Dermis microvascular lymphatic vessel endothelial cell (primary cell): ENCODE data around the gene TMEM131. TPM values are rescaled to one million over a fixed set of nuclear protein-coding genes. Genes with fewer than 3 reads are reported as not detected.
"Not testable (repeated sequence)": the region's sequence is repeated elsewhere in the genome, so short reads cannot be mapped to it uniquely, and the experiment has no call there.

Experiments
- DNase-seq, 2 donors: peaks; one replicate each; pipeline versions ENCODE4 v3.0.0 to v3.0.0-alpha.2; 2010; ENCODE audit warnings: low read depth in 2 of 2
- total RNA-seq: library from RNA; depleted of rRNA; stranded (reverse); fragments of >200 nt; gene quantifications from 2 replicates; pipeline ENCODE4 v1.2.1, GENCODE V29; 2014

The TMEM131 gene
- total RNA-seq, 1 donor from 2014 or later, result 9.2 TPM

GRCh38 chr2:97957432-97958183 lies 38.1 kb downstream of the TMEM131 start:
- DNase-seq, result no peak

DNA sequence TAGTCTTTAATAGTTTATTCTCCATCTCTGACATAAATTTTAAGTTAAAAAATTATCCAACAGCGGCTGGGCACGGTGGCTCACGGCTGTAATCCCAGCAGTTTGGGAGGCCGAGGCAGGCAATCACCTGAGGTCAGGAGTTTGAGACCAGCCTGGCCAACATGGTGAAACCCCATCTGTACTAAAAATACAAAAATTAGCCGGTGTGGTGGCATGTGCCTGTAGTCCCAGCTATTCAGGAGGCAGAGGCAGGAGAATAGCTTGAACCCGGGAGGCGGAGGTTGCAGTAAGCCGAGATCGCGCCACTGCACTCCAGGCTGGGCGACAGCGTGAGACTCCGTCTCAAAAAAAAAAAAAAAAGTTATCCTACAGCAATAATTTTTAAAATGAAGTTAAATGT lies 39.0 kb downstream of the TMEM131 start:
- not testable (repeated sequence) for DNase-seq

- no peak for DNase-seq
Measured at GRCh38 chr2:97953853-97954252, 41.9 kb downstream of the TMEM131 start.

GRCh38 chr2:97952357-97952756 lies 43.4 kb downstream of the TMEM131 start:
- DNase-seq, result no peak

GRCh38 chr2:97951155-97951680 lies 44.5 kb downstream of the TMEM131 start:
- no peak for DNase-seq

- no peak for DNase-seq
Measured at GRCh38 chr2:97950329-97951154, 45.2 kb downstream of the TMEM131 start.

GRCh38 chr2:97948926-97949325 lies 46.8 kb downstream of the TMEM131 start:
- no peak for DNase-seq

DNA sequence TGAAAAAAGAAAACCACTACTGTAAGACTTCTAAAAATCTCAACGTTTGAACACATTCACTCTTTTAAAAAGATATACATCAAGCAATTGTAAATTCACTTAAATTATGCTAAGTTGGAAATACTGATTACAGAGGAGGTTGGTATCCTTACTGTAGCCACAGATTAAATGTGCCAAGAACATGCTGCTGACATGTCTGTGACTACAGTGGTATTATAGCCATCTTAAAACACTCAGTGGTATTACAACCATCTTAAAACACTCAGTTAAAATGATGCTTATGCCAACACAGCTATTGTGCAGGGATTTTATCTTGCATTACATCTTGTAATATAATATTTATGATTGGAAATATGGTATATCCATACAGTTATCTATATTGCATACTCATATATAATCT lies 50.0 kb downstream of the TMEM131 start:
- no peak for DNase-seq

- no peak for DNase-seq
Measured at GRCh38 chr2:97936881-97937280, 58.9 kb downstream of the TMEM131 start.

GRCh38 chr2:97936199-97936598 lies 59.5 kb downstream of the TMEM131 start:
- DNase-seq, result no peak

- no peak for DNase-seq
Measured at GRCh38 chr2:97935719-97936161, 60.0 kb downstream of the TMEM131 start.

DNA sequence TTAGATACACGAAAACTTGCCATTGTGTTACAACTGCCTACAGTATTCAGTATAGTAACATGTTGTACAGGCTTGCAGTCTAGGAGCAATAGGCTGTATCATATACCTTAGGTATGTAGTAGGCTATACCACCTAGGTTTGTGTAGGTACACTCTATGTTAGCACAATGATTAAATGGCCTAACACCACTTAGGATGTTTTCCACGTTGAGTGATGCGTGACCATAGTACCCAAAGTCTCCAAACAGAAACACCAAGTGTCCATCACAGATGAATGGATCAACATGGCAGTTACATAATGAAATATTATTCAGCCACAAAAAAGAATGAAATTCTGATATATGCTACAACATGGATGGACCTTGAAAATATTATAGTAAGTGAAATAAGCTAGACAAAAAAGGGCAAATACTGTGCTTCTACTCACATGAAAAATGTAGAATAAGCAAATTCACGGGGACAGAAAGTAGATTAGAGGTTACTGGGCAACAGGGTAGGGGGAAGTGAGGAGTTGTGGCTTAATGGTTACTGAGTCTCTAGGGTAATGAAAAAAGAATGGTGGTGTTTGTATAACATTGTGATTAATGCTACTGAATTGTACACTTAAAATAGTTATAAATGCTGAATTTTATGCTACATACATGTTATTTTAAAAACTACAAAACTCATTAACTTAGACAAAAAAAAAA lies 62.6 kb downstream of the TMEM131 start:
- DNase-seq, result no peak

GRCh38 chr2:97931858-97932225 lies 63.9 kb downstream of the TMEM131 start:
- DNase-seq, result no peak

- no peak for DNase-seq
Measured at GRCh38 chr2:97931118-97931857, 64.5 kb downstream of the TMEM131 start.

GRCh38 chr2:97928591-97928990 lies 67.2 kb downstream of the TMEM131 start:
- DNase-seq, result no peak

DNA sequence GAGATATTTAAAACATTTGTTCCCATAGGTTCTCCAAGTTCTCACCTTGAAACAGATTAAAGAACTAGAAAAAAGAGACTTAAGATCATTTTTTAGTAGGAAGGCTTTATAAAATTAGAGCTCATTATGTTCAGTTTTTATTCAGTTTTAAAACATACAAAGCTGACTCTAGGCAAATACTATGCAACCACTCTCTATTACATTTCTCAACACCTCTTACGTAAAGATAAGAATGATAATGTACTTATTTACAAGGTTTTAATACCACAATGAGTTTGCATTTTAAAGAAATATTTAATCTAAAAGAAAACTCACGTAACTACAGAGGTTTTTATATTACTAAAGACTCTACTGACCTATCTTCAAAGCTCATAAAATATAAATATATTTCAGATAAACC lies 68.8 kb downstream of the TMEM131 start:
- no peak for DNase-seq

DNA sequence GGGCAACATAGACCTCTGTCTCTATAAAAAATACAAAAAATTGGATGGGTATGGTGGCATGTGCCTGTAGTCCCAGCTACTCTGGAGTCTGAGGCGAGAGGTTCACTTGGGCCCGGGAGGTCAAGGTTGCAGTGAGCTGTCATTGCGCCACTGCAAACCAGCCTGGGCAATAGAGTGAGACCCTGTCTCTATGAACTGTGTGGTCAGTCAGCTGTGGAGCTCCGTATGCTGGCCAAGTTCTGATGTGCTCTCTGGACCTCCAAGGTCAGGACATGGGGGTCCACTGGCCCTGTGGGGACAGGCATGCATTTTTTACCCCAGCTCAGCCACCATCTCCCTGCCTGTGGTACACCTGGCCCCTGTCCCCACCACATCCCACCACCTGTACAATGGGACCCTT lies 71.6 kb downstream of the TMEM131 start:
- DNase-seq, result no peak

DNA sequence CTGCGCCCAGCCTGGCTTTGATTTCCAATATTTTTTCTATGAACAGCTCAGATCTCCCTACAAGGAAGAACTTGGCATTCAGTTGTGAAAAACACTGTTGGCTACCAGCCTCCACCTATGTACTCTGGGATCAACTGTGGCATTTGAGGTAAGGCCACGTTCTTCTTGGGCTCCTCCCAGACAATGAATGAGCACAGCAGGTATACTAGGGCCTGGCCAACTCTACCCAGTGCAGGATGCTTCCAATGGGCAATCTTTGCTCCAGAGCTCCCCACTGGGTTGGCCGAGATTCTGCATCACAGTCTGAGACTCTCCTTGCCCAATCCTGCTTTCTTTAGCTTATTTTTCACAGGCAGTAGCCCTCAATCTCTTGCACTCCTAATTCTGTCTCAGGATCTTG lies 75.9 kb downstream of the TMEM131 start:
- no peak for DNase-seq

GRCh38 chr2:97918818-97919217 lies 76.9 kb downstream of the TMEM131 start:
- DNase-seq, result no peak

DNA sequence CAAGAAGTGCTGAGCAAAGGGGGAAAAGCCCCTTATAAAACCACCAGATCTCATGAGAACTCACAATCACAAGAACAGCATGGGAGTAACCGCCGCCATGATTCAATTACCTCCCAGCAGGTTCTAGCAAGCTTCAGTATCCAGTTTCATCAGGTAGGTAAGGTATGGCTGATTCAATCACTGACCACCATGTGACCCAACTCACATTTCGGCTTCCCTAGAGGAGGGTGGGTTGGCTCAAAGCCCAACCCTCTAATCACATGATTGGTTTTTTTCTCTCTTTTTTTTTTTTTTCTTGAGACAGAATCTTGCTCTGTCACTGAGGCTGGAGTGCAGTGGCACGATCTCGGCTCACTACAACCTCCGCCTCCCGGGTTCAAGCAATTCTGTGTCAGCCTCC lies 78.1 kb downstream of the TMEM131 start:
- DNase-seq, result not testable (repeated sequence)

- DNase-seq, result no peak
Measured at GRCh38 chr2:97914691-97915213, 81.0 kb downstream of the TMEM131 start.
